GM21526 (cell line): Measurements from ENCODE around the gene COPG1.
"Not testable (repeated sequence)": the region's sequence is repeated elsewhere in the genome, so short reads cannot be mapped to it uniquely, and the experiment has no call there.

Experiments
- ATAC-seq: cut with Tn5 transposase; IDR thresholded peaks from one replicate; pipeline ENCODE4 v1.9.1; 2021; ENCODE audit warnings: moderate library complexity; ENCODE audit not compliant: unreplicated experiment, low FRiP score

The COPG1 gene, protein sequence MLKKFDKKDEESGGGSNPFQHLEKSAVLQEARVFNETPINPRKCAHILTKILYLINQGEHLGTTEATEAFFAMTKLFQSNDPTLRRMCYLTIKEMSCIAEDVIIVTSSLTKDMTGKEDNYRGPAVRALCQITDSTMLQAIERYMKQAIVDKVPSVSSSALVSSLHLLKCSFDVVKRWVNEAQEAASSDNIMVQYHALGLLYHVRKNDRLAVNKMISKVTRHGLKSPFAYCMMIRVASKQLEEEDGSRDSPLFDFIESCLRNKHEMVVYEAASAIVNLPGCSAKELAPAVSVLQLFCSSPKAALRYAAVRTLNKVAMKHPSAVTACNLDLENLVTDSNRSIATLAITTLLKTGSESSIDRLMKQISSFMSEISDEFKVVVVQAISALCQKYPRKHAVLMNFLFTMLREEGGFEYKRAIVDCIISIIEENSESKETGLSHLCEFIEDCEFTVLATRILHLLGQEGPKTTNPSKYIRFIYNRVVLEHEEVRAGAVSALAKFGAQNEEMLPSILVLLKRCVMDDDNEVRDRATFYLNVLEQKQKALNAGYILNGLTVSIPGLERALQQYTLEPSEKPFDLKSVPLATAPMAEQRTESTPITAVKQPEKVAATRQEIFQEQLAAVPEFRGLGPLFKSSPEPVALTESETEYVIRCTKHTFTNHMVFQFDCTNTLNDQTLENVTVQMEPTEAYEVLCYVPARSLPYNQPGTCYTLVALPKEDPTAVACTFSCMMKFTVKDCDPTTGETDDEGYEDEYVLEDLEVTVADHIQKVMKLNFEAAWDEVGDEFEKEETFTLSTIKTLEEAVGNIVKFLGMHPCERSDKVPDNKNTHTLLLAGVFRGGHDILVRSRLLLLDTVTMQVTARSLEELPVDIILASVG

DNA sequence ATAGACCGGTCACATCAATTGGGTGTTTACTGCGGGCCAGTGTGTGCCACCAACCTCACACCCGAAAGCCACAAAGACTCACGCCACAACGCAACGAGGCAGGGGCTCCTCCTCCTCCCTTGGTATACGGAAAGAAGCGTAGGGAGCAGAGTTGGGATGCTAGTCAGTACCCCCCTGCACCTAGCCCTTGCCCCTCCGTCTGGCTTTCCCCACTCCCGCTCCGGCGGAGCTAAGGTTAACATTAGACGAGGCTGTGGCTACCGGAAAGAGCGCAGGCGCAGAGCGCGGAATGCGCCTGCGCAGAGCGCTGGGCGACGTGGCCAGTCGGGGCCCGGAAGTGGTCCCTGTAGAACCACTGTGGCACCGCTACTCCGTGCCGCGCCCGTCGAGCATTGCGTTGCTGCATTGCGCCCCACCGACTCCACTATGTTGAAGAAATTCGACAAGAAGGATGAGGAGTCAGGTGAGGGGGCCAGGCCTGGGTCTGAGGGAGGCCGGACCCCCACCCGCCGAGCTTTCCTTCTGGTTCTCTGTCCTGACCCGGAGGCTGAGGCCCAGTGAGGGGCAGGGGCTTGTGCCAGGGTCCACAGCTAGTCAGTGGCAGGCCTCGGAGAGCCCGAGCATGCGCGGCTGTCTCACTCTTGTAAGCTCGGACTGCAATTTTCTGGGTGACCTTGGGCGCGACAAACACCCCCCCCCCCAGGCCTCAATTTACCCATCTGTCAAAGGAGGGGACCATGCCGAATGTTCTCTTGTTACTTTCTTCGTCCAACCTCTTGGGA is at the start of gene COPG1:
Gene COPG1 (plus strand): TSS at position 323 of the 782 bp plus-strand sequence. CDS start 104 bp downstream, at position 427.
- ATAC-seq = peak; percentile 62

GRCh38 chr3:129204473-129204872 is 44.9 kb upstream of the COPG1 start:
- ATAC-seq = no peak

GRCh38 chr3:129205109-129205832 is 44.1 kb upstream of the COPG1 start:
- ATAC-seq = no peak

GRCh38 chr3:129207479-129207878 is 41.9 kb upstream of the COPG1 start:
- ATAC-seq = no peak

GRCh38 chr3:129211345-129211744 is 38.1 kb upstream of the COPG1 start:
- ATAC-seq = no peak

- ATAC-seq = no peak
These were observed 37.6 kb upstream of the COPG1 start for GRCh38 chr3:129211772-129212171.

DNA sequence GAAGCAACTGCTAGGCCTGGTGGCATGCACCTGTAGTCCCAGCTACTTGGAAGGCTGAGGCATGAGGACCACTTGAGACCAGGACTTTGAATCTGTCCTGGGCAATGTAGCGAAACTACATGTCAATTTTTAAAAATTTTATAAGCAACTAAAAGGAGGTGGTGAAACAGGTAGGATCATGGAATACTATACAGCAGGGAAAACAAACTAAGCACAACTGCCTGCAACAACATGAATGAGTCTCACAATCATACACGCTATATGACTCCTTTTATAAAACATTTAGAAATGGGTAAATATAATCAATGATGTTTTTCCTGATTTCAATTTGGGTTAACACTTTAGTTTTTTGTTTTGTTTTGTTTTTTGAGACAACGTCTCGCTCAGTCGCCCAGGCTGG is 36.2 kb upstream of the COPG1 start:
- ATAC-seq = no peak

DNA sequence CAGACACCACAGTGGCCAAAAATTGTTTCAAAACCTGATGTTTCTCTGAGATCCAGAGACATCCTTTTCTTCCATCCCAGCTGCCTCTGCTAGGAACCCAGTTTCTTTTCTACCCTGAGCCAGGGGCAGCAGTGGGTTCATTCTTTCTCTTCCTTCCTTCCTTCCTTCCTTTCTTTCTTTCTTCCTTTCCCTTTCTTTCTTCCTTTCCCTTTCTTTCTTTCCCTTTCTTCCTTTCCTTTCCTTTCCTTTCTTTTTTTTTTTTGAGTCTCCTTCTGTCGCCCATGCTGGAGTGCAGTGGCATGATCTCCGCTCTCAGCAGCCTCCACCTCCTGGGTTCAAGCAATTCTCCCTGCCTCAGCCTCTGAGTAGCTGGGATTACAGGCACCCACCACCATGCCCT is 30.7 kb upstream of the COPG1 start:
- ATAC-seq = no peak

GRCh38 chr3:129224387-129224786 is 25.0 kb upstream of the COPG1 start:
- ATAC-seq = not testable (repeated sequence)

DNA sequence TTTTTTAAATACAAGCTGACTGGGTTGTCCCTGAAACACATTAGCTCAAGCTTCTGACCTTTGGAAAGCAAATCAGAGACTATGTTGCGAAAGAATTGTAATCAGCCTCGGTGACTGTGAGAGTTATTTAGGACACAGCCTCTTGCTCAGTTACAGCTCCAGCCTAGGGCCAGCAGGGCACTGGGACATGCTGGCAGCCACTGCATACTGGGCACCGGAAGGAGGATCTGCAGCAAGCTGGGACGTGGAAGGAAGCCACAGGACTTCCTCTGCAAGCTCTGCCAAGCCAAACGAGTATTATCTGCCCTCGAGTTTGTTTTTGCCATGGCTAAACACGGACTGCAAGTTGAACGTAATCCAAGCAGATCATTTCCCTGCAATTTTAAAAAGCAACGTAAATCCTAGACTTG is 24.4 kb upstream of the COPG1 start:
- no peak for ATAC-seq

- ATAC-seq = no peak
These were observed 23.0 kb upstream of the COPG1 start for GRCh38 chr3:129226374-129226773.

GRCh38 chr3:129228891-129229585 is 20.4 kb upstream of the COPG1 start:
- ATAC-seq = no peak

DNA sequence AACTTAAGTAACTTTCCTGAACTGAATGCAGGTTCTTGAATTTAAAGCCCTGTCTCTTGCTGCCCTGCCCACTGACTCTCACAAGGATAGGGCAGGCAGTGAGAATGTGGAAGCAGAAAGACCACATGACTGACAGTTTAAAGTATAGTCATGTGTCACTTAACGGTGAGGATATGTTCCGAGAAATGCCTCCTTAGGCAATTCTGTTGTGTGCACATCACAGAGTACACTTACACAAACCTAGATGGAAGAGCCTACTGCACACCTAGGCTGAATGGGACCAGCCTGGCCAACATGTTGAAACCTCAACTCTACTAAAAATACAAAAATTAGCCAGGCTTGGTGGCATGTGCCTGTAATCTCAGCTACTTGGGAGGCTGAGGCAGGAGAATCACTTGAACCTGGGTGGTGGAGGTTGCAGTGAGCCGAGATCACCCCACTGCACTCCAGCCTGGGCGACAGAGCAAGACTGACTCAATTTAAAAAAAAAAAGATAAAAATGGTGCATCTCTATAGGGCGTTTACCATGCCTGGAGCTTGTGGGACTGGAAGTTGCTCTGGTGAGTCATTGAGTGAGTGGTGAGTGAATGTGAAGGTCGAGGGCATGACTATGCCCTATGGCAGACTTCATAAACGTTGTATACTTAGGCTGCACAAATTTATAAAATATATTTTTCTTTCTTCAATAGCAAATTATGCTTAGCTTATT is 18.9 kb upstream of the COPG1 start:
- ATAC-seq = no peak

DNA sequence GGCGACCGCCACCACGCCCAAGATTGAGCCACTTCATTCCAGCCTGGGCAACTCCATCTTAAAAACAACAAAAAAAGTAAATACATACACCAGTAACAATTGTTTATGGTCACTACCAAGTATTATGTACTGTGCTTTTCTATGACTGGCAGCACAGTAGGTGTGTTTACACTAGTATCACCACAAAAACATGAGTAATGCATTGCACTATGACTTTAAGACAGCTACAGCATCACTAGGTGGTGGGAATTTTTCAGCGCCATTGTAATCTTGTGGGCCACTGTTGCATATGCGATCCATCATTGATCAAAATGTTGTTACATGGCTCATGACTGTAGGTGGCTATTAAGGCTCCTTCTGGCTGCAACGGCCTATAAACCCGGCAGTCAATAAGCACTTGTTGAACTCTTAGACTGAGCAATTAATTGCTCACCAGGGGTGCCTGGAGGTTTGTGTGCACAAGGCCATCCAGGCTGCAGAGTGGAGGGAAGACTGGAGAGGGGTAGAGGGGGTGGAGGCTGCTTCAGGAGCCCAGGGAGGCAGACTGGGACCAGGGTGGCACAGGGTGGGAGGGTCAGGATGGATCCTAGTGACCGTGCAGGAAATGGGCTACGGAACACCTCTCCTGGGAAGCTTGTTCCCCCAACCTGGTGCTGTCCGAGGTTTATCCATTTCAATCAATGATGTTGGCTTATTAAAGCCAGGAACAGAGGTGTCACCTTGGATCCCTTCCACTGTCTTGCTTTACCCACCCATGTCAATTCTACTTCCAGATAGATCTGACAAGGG is 17.9 kb upstream of the COPG1 start:
- no peak for ATAC-seq

GRCh38 chr3:129233538-129233937 is 15.9 kb upstream of the COPG1 start:
- peak; percentile 76 for ATAC-seq

DNA sequence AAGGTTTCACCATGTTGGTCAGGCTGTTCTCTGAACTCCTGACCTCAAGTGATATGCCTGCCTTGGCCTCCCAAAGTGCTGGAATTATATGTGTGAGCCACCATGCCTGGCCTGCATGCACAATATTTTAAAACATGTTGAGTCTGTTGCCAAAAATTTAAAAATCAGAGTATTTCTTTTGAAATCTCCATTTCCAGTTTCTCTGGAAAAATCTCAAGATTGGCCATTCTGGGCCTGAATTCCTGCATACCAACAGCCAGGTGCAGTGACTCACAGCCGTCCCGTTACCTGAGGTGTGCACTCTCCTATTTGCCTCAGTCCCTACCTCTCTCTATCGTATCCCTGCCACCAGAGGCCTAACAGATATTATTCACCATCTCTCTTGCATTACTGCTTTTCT is 15.0 kb upstream of the COPG1 start:
- no peak for ATAC-seq

DNA sequence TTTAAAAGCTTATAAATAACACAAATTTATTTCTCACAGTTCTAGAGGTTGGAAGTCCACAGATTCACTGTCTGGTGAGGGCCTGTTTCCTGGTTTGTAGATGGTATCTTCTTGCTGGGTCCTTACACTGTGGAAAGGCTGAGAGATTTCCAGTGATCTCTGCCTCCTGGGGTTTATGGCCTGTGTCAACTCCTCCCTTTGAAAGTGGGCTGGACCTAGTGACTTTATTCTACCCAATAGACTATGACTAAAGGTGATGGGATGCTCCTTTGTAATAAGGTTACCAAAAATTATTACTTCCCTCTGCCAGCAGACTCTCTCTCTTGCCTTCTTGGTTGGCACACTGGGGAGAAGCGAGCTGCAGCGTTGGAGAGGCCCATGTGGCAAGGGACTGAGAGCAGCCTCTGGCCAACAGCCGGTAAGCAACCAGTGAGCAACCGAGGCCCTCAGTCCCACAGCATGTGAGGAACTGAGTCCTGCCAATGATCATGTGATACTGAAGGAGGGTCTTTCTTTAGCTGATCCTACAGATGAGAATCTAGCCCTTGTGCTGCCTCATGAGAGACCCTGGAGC is 14.0 kb upstream of the COPG1 start:
- ATAC-seq = no peak
